GDM1 (cell line): ENCODE results near the gene PAPLN.

ENCODE experiments used
- DNase-seq: peaks from one replicate; lab custom pipeline; 2025; lab: John Stamatoyannopoulos, UW

Gene PAPLN

GRCh38 chr14:73230051-73230450 lies 7.3 kb upstream of the PAPLN start:
- no peak for DNase-seq

- no peak for DNase-seq
Measured at GRCh38 chr14:73231981-73232851, 5.1 kb upstream of the PAPLN start.

DNA sequence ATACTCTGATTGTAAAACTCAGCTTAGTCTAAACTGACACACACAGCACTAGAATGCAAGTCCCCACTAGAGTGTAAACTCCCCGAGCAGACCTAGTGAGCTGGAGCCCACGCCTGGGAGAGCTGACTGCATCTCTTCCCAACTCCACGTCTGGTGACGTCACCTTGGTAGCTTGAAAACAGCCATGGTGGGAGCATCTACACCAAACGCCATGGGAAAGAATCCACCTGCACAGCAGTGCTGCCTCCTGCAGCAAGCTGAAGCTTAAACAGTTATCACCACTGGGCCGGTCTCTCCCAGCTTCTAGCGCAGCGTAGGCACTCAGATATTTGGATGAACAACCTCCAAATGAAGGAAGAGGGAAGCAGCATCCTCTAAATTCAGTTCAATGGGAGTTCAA lies 4.3 kb upstream of the PAPLN start:
- no peak for DNase-seq

DNA sequence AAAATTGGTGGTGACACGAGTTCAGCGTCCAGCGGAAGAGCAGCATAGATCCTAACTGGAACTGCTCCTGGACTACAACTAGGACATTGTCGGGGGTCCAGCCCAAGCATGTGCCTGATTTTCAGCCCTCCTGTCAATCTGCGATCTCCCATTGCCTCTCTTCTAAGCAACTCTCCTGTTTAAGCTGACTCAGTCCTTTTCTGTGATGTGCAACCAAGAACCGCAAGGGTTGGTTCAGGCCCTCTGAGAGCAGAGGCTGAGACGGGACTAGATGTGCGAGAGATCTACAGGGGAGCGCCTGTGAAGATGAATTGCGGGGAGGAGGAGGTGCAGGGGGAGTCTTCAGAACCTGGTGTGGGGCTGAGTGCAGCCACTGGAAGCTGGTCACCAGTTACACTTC lies 3.7 kb upstream of the PAPLN start:
- no peak for DNase-seq

DNA sequence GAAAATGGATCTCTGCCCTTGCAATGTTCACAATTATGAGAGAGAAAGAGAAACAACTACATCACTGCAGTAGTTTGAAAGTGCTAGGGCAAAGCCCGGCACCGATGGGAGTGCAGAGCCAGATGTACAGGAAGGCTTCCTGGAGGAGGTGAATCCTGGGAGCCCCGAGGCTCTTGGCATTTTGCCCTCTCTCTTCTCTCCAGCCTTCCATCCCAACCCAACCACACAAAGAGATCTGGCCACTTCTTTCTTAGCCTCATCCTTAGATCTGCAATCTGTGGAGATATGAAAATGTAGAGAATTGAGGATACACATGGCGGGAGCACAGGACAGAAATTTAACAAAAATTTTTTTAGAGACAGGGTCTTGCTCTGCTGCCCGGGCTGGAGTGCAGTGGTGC lies 3.3 kb upstream of the PAPLN start:
- DNase-seq: no peak

DNA sequence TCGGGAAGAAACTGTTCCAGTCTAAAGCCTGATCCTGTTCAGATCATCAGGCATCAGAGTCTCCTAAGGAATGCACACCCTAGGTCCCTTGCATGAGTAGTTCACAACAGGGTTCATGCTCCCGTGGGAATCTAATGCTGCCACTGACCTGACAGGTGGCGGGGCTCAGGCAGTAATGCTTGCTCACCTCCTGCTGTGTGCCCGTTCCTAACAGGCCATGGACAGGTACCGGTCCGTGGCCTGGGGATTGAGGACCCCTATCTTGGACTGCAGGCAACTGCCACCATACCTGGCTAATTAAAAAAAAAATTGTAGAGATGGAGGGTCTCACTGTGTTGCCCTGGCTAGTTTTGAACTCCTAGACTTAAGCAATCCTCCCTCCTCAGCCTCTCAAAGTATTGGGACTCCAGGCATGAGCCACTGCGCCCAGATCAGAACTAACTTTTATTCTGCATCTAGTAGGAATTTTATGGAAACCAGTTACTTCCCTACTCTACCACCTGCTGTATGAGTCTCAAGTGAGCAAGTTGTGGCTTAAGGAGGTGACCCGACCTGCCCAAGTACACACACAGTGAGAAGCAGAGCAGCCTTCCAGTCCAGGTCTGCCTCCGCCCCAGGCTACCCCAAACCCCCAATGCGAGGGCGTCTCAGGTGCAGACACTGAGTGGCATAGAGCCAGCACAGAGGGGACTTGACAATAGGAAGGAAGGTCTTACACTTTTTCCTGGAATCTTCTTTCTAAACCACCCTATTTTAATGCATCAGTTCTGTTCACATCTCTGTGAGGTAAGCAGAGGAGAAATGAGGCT lies 2.5 kb upstream of the PAPLN start:
- DNase-seq: no peak

- DNase-seq: no peak
Measured at GRCh38 chr14:73235531-73236155, 1.7 kb upstream of the PAPLN start.

- no peak for DNase-seq
Measured at GRCh38 chr14:73236157-73236556, 1.1 kb upstream of the PAPLN start.

GRCh38 chr14:73236752-73237218 lies 521 bp upstream of the PAPLN start:
- no peak for DNase-seq

DNA sequence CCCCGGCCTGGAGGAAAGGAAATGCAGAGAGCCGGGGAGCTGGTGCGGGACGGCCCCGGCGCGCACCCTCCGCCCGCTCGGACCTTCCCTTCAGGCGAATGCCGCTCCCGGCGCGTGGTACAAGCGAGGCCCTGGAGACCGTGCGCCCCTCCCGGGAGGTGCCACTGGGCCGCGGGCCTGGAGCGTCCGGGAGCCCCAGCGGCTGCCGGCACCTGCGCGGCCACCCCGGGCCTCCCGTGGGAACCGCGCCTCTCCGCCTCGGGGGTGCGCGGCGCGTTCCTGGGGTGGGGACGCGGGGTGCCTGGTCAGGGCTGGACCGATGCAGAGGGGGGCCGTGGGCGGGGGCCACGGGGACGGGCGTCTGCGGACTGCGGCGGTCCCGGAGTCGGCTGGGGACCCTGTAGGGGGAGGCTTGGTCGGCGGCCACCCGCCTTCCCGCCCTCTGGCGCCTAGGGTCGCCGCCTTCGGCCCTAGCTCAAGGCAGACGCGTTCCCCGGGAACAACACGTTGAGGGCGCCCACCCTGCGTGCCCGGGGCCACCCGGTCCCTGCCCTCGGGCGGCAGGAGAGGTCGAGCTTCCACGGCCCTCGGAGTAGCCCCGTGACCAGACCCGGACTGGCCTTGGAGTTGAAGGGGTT lies 599 bp downstream of the PAPLN start:
- no peak for DNase-seq

DNA sequence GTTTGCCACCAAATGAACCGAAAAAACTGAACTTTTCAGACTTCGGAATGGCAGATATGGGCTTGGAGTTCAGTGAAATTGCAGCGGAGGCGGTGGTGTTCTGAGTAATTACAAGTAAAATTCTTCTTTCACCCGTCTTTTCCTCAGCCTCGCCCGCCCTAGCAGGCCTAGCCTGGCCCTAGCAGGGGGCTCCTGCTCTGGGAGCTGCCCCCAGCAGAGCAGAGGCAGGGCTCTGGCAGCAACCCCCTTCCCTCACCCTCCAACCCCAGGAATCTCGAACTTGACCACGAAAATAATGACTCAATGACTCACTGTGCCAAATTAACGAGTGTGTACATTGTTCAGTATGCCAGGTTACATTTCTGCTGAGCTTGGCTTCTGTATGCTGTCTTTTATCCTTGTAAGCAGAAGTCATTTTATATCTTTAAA lies 1.1 kb downstream of the PAPLN start:
- no peak for DNase-seq

DNA sequence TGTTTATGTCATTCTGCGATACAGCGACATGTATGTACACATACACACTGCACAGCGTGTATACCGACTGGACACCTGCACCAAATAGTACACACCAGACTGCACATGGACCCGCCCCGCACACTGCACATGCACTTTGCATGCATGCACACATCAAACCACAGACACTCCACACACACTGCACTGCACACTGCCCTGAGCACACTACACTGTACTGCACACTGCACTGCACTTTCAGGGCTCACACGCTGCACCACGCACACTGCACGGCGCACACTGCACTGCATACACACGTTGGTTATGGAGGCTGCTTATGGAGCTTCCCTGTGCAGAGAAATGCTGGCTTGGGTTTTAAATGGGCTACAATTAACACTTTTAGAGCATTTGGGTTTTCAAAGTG lies 1.6 kb downstream of the PAPLN start:
- no peak for DNase-seq

GRCh38 chr14:73239393-73240241 lies 2.3 kb downstream of the PAPLN start:
- DNase-seq: no peak

GRCh38 chr14:73240816-73241480 lies 3.6 kb downstream of the PAPLN start:
- peak; percentile 47 for DNase-seq

DNA sequence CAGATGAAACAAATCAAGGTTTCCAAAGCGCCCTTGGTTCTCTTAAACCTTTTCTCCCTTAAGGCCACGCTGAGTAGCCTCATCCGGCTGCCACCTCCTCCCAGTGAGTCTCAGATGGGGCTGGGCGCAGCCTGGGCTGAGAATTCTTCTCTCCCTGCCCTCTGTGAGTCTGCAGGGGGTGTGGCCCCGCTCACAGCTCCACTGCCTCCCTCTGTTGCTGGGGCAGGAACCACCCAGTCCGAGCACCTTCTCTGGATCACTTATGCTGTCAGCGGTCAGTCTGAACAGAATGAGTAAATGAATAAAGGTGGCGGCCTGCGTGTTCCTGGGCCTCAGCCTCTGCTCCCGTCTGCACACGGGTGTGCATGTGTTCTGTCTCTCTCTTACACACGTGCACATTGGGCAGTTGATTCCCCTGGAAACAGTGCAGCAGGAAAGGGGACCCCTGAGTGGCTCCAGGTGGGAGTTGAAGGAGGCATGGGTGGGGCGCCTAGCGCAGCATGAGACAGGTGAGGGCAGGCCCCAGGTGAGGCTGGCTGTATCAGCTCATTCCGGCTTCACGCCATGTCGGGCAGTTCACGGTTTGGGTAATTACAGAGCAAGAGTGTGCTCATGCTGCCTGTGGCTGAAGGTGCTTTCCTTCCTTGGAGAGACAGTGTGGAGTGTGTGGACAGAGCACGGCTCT lies 4.3 kb downstream of the PAPLN start:
- no peak for DNase-seq

GRCh38 chr14:73242357-73242901 lies 5.1 kb downstream of the PAPLN start:
- DNase-seq: peak; percentile 23

- DNase-seq: no peak
Measured at GRCh38 chr14:73243341-73243740, 6.0 kb downstream of the PAPLN start.

DNA sequence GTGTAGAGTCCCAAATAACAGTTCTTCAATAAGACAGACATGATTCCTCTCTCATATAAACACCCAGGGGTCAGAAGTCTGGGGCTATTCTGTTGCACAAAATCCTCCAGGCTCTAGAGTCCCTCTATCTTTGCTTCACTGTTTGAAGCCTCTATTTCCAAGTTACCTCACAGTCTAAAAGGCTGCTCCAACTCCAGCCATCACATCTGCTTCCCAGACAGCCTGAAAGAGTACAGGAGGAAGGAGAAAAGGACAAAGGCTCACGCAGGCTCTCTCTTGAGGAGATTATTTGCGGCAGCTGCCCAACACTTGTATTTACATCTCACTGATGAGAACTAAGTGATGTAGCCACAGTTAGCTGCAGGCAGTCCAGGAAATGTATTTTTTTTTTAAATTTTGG lies 6.4 kb downstream of the PAPLN start:
- no peak for DNase-seq

- DNase-seq: no peak
Measured at GRCh38 chr14:73244541-73245290, 7.4 kb downstream of the PAPLN start.
